ENCODE results near the gene HSBP1L1.
A peak's percentile ranks its signal among the peaks of the same experiment; 100 is the strongest.
"Not testable (repeated sequence)": the region's sequence is repeated elsewhere in the genome, so short reads cannot be mapped to it uniquely, and the experiment has no call there.

Gene HSBP1L1

GRCh38 chr18:79986726-79987125, 22.3 kb downstream of the HSBP1L1 start:
- no peak for DNase-seq (ENCODE audit: low read depth)

DNA sequence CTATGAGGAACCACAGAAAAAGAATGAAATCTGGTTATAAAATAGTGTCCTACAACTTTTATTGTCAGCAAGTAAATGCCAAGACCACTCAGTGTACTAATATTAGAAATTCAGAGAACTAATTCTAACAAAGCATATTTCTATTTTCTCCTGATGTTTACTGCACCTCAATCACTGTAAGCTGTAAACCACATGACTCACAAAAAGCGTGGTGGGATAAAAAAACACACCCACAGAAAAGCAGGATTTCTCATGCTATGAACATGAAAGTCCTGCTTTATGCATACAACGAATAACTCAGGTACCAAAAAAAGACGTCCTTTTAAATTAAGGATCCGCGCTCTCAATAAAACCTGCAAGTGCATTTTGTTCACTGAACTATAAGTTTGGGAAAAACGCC, 23.1 kb downstream of the HSBP1L1 start:
- no peak for DNase-seq (ENCODE audit: low read depth)

- no peak for DNase-seq (ENCODE audit: low read depth)
These were observed 23.6 kb downstream of the HSBP1L1 start for GRCh38 chr18:79988071-79988450.

GRCh38 chr18:79988451-79989194, 24.2 kb downstream of the HSBP1L1 start, which contains the start of gene TXNL4A:
Gene TXNL4A, minus strand, starts transcription at chr18:79988563. Its CDS starts 171 bp downstream, at chr18:79988392.
- peak; percentile 73 for DNase-seq (ENCODE audit: low read depth)

GRCh38 chr18:79989195-79989497, 24.7 kb downstream of the HSBP1L1 start:
- no peak for DNase-seq (ENCODE audit: low read depth)

- DNase-seq (ENCODE audit: low read depth) = no peak
These were observed 27.1 kb downstream of the HSBP1L1 start for GRCh38 chr18:79991494-79991893.

DNA sequence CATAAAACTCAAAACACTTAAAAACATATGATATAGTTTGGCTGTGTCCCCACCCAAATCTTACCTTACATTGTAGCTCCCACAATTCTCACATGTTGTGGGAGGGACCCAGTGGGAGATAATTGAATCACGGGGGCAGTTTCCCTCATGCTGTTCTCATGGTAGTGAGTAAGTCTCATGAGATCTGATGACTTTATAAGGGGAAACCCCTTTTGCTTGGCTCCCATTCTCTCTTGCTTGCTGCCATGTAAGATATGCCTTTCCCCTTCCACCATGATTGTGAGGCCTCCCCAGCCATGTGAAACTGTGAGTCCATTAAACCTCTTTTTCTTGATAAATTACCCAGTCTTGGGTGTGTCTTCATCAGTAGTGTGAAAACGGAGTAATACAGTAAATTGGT, 35.3 kb downstream of the HSBP1L1 start:
- not testable (repeated sequence) for DNase-seq (ENCODE audit: low read depth)

DNA sequence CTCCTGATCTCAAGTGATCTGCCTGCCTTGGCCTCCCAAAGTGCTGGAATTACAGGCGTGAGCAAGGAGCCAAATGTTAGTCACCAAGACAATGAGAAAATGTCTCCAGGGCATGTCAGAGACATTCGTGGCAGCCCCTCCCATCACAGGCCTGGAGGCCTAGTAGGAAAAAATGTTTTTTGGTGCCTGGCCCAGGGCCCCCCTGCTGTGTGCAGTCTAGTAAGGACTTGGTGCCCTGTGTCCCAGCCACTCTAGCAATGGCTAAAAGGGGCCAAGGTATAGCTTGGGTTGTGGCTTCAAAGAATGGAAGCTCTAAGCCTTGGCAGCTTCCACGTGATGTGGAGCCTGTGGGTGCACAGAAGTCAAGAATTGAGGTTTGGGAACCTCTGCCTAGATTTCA, 36.4 kb downstream of the HSBP1L1 start:
- DNase-seq (ENCODE audit: low read depth) = no peak

- no peak for DNase-seq (ENCODE audit: low read depth)
These were observed 38.0 kb downstream of the HSBP1L1 start for GRCh38 chr18:80002468-80002867.

DNA sequence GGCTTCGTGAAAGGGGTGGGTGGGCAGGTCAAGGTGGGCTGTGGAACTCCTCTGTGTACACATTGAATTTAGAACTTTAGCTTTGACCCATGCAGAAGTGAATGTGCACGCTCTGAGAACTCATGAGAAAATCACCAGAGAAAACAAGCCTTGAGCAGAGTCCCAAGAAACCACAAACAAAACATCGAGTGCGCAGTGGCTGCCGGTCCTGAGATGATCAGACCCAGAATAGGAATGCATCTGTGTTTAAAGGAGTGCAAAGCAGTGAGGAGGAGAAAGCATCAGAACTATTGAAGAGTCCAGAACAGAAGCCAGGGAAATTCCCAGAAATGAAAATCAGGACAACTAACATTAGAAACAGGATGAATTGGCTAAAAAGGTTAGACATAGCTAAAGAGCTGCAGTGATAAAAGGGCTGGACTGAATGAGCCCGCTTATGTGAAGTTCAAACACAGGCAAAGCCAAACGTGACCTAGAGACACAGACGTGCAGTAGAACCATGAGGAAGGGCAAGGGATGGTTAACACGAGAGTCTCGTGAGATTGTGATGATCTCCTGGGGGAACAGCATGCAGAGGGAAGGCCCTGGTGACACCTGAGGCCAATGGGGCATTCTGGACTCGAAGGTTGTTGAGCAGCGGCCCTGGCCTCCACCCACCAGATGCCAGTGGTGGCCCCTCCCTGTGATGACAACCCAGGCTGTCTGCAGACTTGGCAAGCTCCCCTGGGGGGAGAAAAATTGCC, 40.3 kb downstream of the HSBP1L1 start:
- no peak for DNase-seq (ENCODE audit: low read depth)

- no peak for DNase-seq (ENCODE audit: low read depth)
These were observed 42.3 kb downstream of the HSBP1L1 start for GRCh38 chr18:80006724-80007123.

DNA sequence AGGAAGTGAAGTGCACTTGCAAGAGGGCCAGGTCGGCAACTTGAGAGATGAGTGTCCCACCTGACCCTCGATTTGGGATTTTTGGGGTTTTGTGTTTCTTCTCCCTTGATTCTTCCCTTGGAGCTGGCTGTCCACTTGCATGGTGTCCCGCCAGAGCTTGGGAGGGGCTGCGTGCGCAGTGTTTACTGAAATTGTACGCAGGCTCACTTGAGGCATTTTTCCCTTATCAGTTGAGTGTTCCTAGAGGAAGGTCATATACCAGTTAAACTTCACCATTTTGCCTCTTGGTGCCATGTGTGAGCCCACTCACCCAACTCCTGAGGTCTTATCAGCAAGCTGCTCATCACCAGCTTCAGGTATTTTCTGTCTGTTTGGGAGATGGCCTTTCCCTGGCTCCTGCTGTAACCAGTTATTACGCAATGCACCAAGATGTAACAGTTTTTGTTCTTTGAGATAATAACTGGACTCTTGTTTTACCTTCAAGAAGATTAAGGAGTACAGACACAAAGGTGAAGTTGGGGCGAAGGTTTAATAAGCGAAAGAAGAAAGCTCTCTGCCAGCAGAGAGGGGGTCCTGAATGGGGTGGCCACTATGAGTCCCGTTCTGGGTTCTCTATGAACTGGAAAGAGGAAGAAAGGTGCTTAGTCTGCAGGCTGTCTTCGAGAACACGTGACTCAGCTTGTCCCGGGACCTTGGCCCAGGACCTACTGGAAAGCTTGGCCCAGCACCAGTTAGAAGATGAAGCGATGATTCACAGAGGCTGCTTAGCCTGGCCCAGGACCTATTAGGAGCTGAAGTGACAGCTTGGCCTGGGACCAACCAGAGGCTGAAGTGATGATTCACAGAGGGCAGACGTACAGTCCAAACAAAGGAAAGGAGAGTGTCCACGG, 45.5 kb downstream of the HSBP1L1 start:
- peak; percentile 94 for DNase-seq (ENCODE audit: low read depth)

DNA sequence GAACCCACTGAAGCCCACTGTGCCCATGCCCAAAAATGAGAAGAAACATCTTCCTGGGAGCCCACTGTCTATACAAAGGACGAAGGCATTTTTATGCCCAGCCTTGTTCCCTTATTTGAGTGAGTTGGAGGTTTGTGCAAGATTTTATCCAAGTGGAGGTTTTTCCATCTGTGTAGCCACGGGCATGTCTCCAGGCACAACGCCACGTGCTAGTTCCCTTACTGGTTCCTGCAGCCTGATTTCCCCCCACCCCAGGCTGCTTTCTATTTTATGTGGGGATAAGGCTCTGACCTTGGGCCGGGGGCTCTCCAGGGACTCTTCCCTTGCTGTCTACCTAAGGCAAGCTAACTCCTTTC, 46.1 kb downstream of the HSBP1L1 start:
- DNase-seq (ENCODE audit: low read depth) = peak; percentile 36

DNA sequence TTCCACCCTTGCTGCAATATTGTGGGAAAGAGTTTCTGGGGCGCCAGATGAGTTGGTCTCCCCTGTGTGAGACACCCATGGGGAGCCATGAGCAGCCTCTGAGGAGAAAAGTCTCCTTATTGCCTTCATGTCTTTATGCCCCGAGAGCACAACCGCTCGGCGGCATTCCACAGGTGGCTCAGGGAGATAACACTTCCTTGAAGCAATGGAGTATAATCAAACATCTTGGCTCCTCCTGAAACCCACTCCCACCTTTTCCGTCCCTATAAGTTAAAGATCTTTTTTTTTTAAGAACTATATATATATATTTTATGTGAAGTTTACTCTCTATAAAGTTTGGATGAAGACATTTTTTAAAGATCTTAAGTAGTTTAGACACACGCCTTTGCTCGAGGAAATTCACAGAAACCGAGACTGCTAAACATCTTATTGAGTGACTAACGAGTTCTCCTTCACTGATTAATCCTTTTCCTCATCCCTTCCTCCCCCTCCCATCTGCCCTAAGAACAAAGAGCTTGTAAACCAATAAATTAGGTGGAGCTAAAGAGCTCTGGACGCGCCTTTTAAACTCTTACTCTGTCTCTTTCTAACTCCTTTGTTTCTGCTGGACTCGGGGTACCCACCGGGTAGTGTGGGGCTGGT, 47.2 kb downstream of the HSBP1L1 start:
- DNase-seq (ENCODE audit: low read depth) = not testable (repeated sequence)

DNA sequence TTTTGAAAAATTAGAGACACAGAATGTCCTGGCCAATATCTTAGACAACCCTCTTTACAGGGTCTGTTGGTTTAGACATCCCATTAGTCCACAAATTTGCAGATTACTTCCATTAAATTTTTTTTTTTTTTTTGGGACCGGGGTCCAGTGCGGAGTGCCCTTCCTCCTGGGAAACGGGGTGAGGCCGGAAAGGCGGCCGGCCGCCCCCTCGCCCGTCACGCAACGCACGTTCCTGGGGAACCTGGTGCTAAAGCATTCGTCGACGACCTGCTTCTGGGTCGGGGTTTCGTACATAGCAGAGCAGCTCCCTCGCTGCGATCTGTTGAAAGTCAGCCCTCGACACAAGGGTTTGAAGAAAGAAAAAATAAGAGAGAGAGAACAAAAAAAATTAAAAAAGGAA, 48.3 kb downstream of the HSBP1L1 start:
- no peak for DNase-seq (ENCODE audit: low read depth)

Measured in fibroblast of the conjunctiva (primary cell).